Esophagus muscularis mucosa (tissue), 3 donors: Measurements from ENCODE around the gene RRAGC.

Experiments used
- EP300 ChIP-seq: sonication (generic); formaldehyde crosslinking; IDR thresholded peaks from one replicate; pipeline ENCODE4 v1.6.1; 2017; ENCODE audit warnings: antibody characterized with exemption
- TF ChIP-seq, protein P1 (sequence below), 3 experiments: fragments of 200-600 bp in 2 of 3; fragments of 450-650 bp in 1 of 3; sonication (generic) in 2 of 3; IDR thresholded peaks; one replicate each; pipeline ENCODE4 v1.5.1; 2017 to 2019; ENCODE audit warnings: antibody characterized with exemption in 3 of 3, mild to moderate bottlenecking in 2 of 3, moderate library complexity in 1 of 3

- TF ChIP-seq, protein P1, sequence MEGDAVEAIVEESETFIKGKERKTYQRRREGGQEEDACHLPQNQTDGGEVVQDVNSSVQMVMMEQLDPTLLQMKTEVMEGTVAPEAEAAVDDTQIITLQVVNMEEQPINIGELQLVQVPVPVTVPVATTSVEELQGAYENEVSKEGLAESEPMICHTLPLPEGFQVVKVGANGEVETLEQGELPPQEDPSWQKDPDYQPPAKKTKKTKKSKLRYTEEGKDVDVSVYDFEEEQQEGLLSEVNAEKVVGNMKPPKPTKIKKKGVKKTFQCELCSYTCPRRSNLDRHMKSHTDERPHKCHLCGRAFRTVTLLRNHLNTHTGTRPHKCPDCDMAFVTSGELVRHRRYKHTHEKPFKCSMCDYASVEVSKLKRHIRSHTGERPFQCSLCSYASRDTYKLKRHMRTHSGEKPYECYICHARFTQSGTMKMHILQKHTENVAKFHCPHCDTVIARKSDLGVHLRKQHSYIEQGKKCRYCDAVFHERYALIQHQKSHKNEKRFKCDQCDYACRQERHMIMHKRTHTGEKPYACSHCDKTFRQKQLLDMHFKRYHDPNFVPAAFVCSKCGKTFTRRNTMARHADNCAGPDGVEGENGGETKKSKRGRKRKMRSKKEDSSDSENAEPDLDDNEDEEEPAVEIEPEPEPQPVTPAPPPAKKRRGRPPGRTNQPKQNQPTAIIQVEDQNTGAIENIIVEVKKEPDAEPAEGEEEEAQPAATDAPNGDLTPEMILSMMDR (IDR thresholded peaks at IDR 0.05): no peak
- TF ChIP-seq EP300: no peak
These were observed 32.7 kb downstream of the RRAGC start for GRCh38 chr1:38826886-38827285.
